ENCODE measurements around the gene TNS1. TPM values are rescaled to one million over a fixed set of nuclear protein-coding genes. Genes with fewer than 3 reads are reported as not detected.

The TNS1 gene
- total and polyA plus RNA-seq, 2 donors (not counting 1 experiment from before 2014, with no cell fraction given), result 0.10 to 0.86 TPM

DNA sequence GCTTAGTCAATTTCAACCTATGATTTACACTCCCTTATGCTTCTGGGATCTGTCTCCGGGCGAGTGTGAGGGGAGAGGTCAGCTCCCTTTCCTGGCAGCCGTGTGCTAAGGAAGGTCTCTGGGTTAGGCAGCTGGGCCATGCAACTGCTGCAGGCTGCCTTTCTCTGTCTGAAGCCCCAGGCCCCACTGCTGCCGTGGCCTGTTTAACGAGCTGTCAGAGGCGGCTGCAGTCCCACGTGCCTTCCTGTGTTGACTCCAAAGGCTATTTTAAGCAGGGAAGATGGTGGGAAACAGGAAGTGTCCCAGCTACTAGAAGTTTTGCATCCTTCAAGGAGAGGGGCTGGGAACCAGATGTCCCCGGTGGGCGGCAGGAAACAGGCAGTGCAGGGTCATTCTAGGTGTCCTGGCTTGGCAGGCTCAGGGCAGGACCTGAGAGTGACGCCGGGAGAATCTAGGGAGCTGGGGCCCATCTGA is 186.4 kb downstream of the TNS1 start:
- Histone ChIP-seq H3K4me3 (ENCODE audit: control extremely low read depth in 1 of 5, extremely low read depth in 1 of 5, insufficient read depth in 1 of 5, low read depth in 2 of 5, low read length in 4 of 5) (no peak overlapping the region), H3K27ac (ENCODE audit: low read length in 2 of 2) (no peak overlapping the region), H3K4me2 (replicated peaks; ENCODE audit: low read depth, low read length, poor library complexity, severe bottlenecking) (no peak overlapping the region), H4K20me1 (ENCODE audit: control insufficient read depth, insufficient read depth, low read length, poor library complexity, severe bottlenecking) (no peaks in the 10 kb centered on the region), H3K9ac (ENCODE audit: low read length) (no peak overlapping the region), H3K9me3 (ENCODE audit: control extremely low read depth in 1 of 3, control insufficient read depth in 2 of 3, insufficient read depth in 1 of 3, low read length in 2 of 3) (no peaks in the 10 kb centered on the region), H2AFZ (ENCODE audit: insufficient read depth, low read depth, low read length, poor library complexity, severe bottlenecking) (no peak overlapping the region), H3K27me3 (replicated peaks in 1 of 4; ENCODE audit: control extremely low read depth in 1 of 4, control insufficient read depth in 3 of 4, insufficient read depth in 4 of 4, low read length in 3 of 4) (peaks cover 0 to 2% (median 0%) of the 10 kb centered on the region in 4 experiments), H3K4me1 (ENCODE audit: control insufficient read depth in 2 of 2, insufficient read depth in 2 of 2, low read length in 2 of 2) (no peaks in the 10 kb centered on the region), H3K36me3 (replicated peaks in 1 of 2; ENCODE audit: control extremely low read depth in 1 of 2, control insufficient read depth in 1 of 2, extremely low read depth in 1 of 2, insufficient read depth in 2 of 2, low read length in 1 of 2) (no peaks in the 10 kb centered on the region), H3K79me2 (ENCODE audit: control insufficient read depth, insufficient read depth, low read length) (no peaks in the 10 kb centered on the region)
- no peaks in the 10 kb centered on the region for H3K4me1 Mint-ChIP-seq
- ChIA-PET POLR2A (no interaction called here), CTCF (interaction anchor here (1.2 kb wide), 1 partner anchor 70 kb away, joined by 3 read pairs; no protein-coding TSS in a partner anchor)
- no peak for DNase-seq
- H3K9me3 Mint-ChIP-seq (ENCODE audit: insufficient read depth), result no peaks in the 10 kb centered on the region
- H3K27ac Mint-ChIP-seq, result no peak overlapping the region
- H3K27me3 Mint-ChIP-seq, result peaks cover 7% of the 10 kb centered on the region
- intact Hi-C loops (cut with micrococcal nuclease), result no loop called here
- WGBS (ENCODE audit: insufficient coverage), result 21% methylated on average over 9 of the region's 11 CpGs
- no peak overlapping the region for H3K4me3 Mint-ChIP-seq
- ATAC-seq (ENCODE audit: low read depth), result no peak
- no peak for TF ChIP-seq EZH2 (IDR thresholded peaks at IDR 0.05; ENCODE audit: borderline replicate concordance, insufficient read depth, low read depth, low read length, poor library complexity, severe bottlenecking)
- TF ChIP-seq, protein P1, sequence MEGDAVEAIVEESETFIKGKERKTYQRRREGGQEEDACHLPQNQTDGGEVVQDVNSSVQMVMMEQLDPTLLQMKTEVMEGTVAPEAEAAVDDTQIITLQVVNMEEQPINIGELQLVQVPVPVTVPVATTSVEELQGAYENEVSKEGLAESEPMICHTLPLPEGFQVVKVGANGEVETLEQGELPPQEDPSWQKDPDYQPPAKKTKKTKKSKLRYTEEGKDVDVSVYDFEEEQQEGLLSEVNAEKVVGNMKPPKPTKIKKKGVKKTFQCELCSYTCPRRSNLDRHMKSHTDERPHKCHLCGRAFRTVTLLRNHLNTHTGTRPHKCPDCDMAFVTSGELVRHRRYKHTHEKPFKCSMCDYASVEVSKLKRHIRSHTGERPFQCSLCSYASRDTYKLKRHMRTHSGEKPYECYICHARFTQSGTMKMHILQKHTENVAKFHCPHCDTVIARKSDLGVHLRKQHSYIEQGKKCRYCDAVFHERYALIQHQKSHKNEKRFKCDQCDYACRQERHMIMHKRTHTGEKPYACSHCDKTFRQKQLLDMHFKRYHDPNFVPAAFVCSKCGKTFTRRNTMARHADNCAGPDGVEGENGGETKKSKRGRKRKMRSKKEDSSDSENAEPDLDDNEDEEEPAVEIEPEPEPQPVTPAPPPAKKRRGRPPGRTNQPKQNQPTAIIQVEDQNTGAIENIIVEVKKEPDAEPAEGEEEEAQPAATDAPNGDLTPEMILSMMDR (IDR thresholded peaks at IDR 0.05), result no peak

- Histone ChIP-seq H3K27ac (ENCODE audit: low read length in 2 of 2) (no peak overlapping the region), H3K9ac (ENCODE audit: low read length) (no peak overlapping the region), H3K79me2 (ENCODE audit: control insufficient read depth, insufficient read depth, low read length) (no peaks in the 10 kb centered on the region), H4K20me1 (ENCODE audit: control insufficient read depth, insufficient read depth, low read length, poor library complexity, severe bottlenecking) (no peaks in the 10 kb centered on the region), H3K36me3 (replicated peaks in 1 of 2; ENCODE audit: control extremely low read depth in 1 of 2, control insufficient read depth in 1 of 2, extremely low read depth in 1 of 2, insufficient read depth in 2 of 2, low read length in 1 of 2) (no peaks in the 10 kb centered on the region), H3K27me3 (replicated peaks in 1 of 4; ENCODE audit: control extremely low read depth in 1 of 4, control insufficient read depth in 3 of 4, insufficient read depth in 4 of 4, low read length in 3 of 4) (peaks cover 0 to 2% (median 0%) of the 10 kb centered on the region in 4 experiments), H3K9me3 (ENCODE audit: control extremely low read depth in 1 of 3, control insufficient read depth in 2 of 3, insufficient read depth in 1 of 3, low read length in 2 of 3) (peaks cover 0 to 5% (median 0%) of the 10 kb centered on the region in 3 donors), H2AFZ (ENCODE audit: insufficient read depth, low read depth, low read length, poor library complexity, severe bottlenecking) (no peak overlapping the region), H3K4me1 (ENCODE audit: control insufficient read depth in 2 of 2, insufficient read depth in 2 of 2, low read length in 2 of 2) (no peaks in the 10 kb centered on the region), H3K4me3 (ENCODE audit: control extremely low read depth in 1 of 5, extremely low read depth in 1 of 5, insufficient read depth in 1 of 5, low read depth in 2 of 5, low read length in 4 of 5) (no peak overlapping the region), H3K4me2 (replicated peaks; ENCODE audit: low read depth, low read length, poor library complexity, severe bottlenecking) (no peak overlapping the region)
- ChIA-PET CTCF (interaction anchor here (4.2 kb wide), 1 partner anchor 28 kb away, joined by 16 read pairs; no protein-coding TSS in a partner anchor), POLR2A (no interaction called here)
- WGBS (ENCODE audit: insufficient coverage), result 100% methylated on average over 1 of the region's 6 CpGs
- Mint-ChIP-seq H3K9me3 (ENCODE audit: insufficient read depth) (no peaks in the 10 kb centered on the region), H3K27me3 (peaks cover 7% of the 10 kb centered on the region), H3K4me3 (no peak overlapping the region), H3K27ac (no peak overlapping the region), H3K4me1 (no peaks in the 10 kb centered on the region)
- intact Hi-C loops (cut with micrococcal nuclease), result no loop called here
- ATAC-seq (ENCODE audit: low read depth) (no peak), DNase-seq (no peak)
- TF ChIP-seq EZH2 (IDR thresholded peaks at IDR 0.05; ENCODE audit: borderline replicate concordance, insufficient read depth, low read depth, low read length, poor library complexity, severe bottlenecking), result no peak
- TF ChIP-seq, protein P1 (IDR thresholded peaks at IDR 0.05), result no peak
Measured at GRCh38 chr2:217813828-217814227, 189.0 kb downstream of the TNS1 start.

Measured in B cell (primary cell).